GM10248 (cell line): ENCODE results near the gene ABCC10.
"Not testable (repeated sequence)": the region's sequence is repeated elsewhere in the genome, so short reads cannot be mapped to it uniquely, and the experiment has no call there.

ENCODE experiments used
- CTCF ChIA-PET: fragments of 300-600 bp; sonication (Branson Sonifier 250); formaldehyde crosslinking; extraction: SDS; loops from one replicate; lab custom pipeline; 2021; ENCODE audit warnings: antibody characterized with exemption; lab: Yijun Ruan, JAX
- POLR2A ChIA-PET: fragments of 350-650 bp; sonication (Branson Sonifier 250); formaldehyde crosslinking; extraction: SDS; loops from one replicate; lab custom pipeline; 2020; ENCODE audit warnings: antibody characterized with exemption; lab: Yijun Ruan, JAX
- DNase-seq: peaks from one replicate; pipeline ENCODE4 v3.0.0; 2012; ENCODE audit errors: extremely low spot score
- CTCF ChIP-seq: IDR thresholded peaks from 2 replicates; pipeline ENCODE4 v1.5.1; 2012; ENCODE audit warnings: mild to moderate bottlenecking, low read depth; ENCODE audit errors: extremely low read depth, missing control alignments, control extremely low read depth

The ABCC10 gene

GRCh38 chr6:43454696-43455530, 27.6 kb downstream of the ABCC10 start:
- CTCF ChIA-PET, result interaction anchor here (0.8 to 5.7 kb wide), 18 partner anchors 9 to 192 kb away, joined by 3 to 70 read pairs (median 4); partner anchors contain the start of gene ZNF318
- TF ChIP-seq CTCF, result no peak
- POLR2A ChIA-PET, result no interaction called here
- DNase-seq, result peak; percentile 67

GRCh38 chr6:43455531-43456428, 28.4 kb downstream of the ABCC10 start, which contains the start of gene DLK2:
DLK2 (minus strand) TSS chr6:43455548; CDS start chr6:43454825, 723 bp downstream.
- CTCF ChIA-PET, result interaction anchor here (0.8 to 5.7 kb wide), 14 partner anchors 10 to 226 kb away, joined by 3 to 70 read pairs (median 3); partner anchors contain the start of genes DNPH1 and ZNF318
- POLR2A ChIA-PET, result no interaction called here
- peak; percentile 62 for DNase-seq
- no peak for TF ChIP-seq CTCF

GRCh38 chr6:43457643-43458042, 30.3 kb downstream of the ABCC10 start:
- TF ChIP-seq CTCF, result no peak
- CTCF ChIA-PET, result interaction anchor here (3.0 to 5.7 kb wide), 2 partner anchors 38 to 48 kb away, joined by 15 to 70 read pairs; no protein-coding TSS in a partner anchor
- DNase-seq, result no peak
- POLR2A ChIA-PET, result interaction anchor here (0.7 to 1.0 kb wide), 2 partner anchors 20 to 58 kb away, joined by 3 read pairs; no protein-coding TSS in a partner anchor

GRCh38 chr6:43458154-43458553, 30.8 kb downstream of the ABCC10 start:
- POLR2A ChIA-PET, result interaction anchor here (1.0 kb wide), 1 partner anchor 20 kb away, joined by 3 read pairs; no protein-coding TSS in a partner anchor
- CTCF ChIA-PET, DNase-seq: not testable (repeated sequence)

- ChIA-PET CTCF (interaction anchor here (1.0 kb wide), 1 partner anchor 32 kb away, joined by 3 read pairs; the partner anchor contains the start of gene ABCC10), POLR2A (no interaction called here)
- TF ChIP-seq CTCF, result no peak
- no peak for DNase-seq
Observed at GRCh38 chr6:43459535-43459934, 32.2 kb downstream of the ABCC10 start.

GRCh38 chr6:43460032-43460431, 32.7 kb downstream of the ABCC10 start:
- CTCF ChIA-PET, result interaction anchor here (0.8 to 1.0 kb wide), 2 partner anchors 33 to 47 kb away, joined by 3 read pairs; partner anchors contain the start of gene ABCC10
- POLR2A ChIA-PET, result no interaction called here
- no peak for DNase-seq
- no peak for TF ChIP-seq CTCF
